HAP-1 (cell line): ENCODE measurements around the gene MEOX2.

ENCODE experiments used
- DNase-seq, 2 experiments: peaks; one replicate each; pipeline ENCODE4 v3.0.0-alpha.2; 2016 to 2020; ENCODE audit warnings: low spot score in 2 of 2
- H3K27me3 ChIP-seq: fragments of 250-450 bp; sonication (Bioruptor Pico); 2 replicates; pipeline ENCODE4 v1.5.1; 2020; ENCODE audit warnings: low read depth, mild to moderate bottlenecking, moderate library complexity
- H3K36me3 ChIP-seq: fragments of 250-450 bp; sonication (Bioruptor Pico); replicated peaks from 2 replicates; pipeline ENCODE4 v1.5.1; 2020; ENCODE audit warnings: mild to moderate bottlenecking
- H3K4me1 ChIP-seq: fragments of 250-450 bp; sonication (Bioruptor Pico); 2 replicates; pipeline ENCODE4 v1.5.1; 2020; ENCODE audit warnings: mild to moderate bottlenecking
- H3K4me3 ChIP-seq: fragments of 250-450 bp; sonication (Bioruptor Pico); 2 replicates; pipeline ENCODE4 v1.5.1; 2020; ENCODE audit warnings: mild to moderate bottlenecking, moderate library complexity
- H3K9me3 ChIP-seq: fragments of 250-450 bp; sonication (Bioruptor Pico); 2 replicates; pipeline ENCODE4 v1.5.1; 2020; ENCODE audit warnings: mild to moderate bottlenecking, moderate library complexity
- in situ Hi-C: fragments of 300-500 bp; cut with MboI; formaldehyde crosslinking; loops from 3 replicates; pipeline ENCODE4 v1.14.3; 2020; ENCODE audit warnings: low sequenced_read_pairs, inconsistent platforms, mixed read lengths

MEOX2 gene

DNA sequence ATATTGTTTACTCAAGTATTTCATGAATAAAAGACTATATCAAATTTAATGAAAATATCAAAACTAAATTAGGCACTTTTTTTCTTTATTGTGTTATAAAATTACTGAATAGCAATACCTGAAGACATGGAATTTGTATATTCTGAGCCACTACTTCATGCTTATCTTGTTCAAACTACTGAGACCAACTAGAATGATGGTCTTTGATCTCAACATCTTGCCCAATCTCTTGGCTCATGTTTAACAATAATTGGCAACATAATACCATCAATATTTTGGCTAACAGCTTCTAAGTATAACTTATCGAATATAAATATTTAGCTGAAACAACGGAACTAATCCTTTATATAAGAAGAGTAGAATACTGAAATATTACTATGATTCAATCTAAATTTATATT, 68.2 kb downstream of the MEOX2 start:
- Histone ChIP-seq H3K9me3 (no peaks in the 10 kb centered on the region), H3K36me3 (no peaks in the 10 kb centered on the region), H3K4me3 (no peak overlapping the region), H3K4me1 (peaks cover 5% of the 10 kb centered on the region; the same call in 1 of the 2 replicates), H3K27me3 (no peaks in the 10 kb centered on the region)
- DNase-seq = no peak
- in situ Hi-C loops = no loop called here

DNA sequence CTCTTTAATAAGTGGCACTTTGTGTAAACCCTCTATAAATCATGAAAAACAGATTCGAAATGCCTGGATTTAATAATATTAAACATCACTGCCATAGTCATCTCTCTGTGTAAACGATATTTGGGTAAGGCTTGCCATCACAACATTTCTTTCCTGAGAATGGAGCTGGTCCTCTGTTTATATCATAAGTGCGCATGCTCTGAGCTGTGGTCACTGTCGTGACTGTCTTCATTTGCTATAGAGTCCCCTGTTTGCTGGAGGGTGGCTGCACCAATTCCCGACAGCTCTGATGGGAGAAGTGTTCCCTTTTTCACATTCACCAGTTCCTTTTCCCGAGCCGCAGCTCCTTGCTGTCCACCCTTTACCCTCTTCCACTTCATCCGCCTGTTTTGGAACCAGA, 74.3 kb downstream of the MEOX2 start:
- Histone ChIP-seq H3K27me3 (no peaks in the 10 kb centered on the region), H3K4me3 (no peak overlapping the region), H3K36me3 (no peaks in the 10 kb centered on the region), H3K9me3 (no peaks in the 10 kb centered on the region), H3K4me1 (peaks cover 18% of the 10 kb centered on the region)
- in situ Hi-C loops = no loop called here
- no peak for DNase-seq

DNA sequence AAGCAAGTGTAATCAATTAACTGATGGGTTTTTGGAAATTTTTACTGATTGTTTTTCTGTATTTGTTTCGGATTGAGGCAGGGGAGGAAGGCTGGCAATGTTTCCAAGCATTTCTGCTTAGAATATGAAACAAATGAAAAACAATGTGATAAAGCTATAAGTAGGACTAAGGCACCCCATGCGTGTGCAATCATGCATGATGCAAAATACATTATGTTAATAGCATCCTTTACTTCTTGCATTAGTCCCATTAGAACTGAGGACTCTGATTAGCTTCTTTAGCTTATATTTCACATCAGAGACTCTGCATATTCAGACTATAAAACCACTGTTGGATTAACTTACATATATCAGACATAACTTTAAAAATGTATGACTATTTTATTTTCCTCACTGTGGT, 76.0 kb downstream of the MEOX2 start:
- Histone ChIP-seq H3K4me3 (no peak overlapping the region), H3K27me3 (no peaks in the 10 kb centered on the region), H3K36me3 (no peaks in the 10 kb centered on the region), H3K9me3 (no peaks in the 10 kb centered on the region), H3K4me1 (peaks cover 21% of the 10 kb centered on the region)
- in situ Hi-C loops = no loop called here
- no peak for DNase-seq

DNA sequence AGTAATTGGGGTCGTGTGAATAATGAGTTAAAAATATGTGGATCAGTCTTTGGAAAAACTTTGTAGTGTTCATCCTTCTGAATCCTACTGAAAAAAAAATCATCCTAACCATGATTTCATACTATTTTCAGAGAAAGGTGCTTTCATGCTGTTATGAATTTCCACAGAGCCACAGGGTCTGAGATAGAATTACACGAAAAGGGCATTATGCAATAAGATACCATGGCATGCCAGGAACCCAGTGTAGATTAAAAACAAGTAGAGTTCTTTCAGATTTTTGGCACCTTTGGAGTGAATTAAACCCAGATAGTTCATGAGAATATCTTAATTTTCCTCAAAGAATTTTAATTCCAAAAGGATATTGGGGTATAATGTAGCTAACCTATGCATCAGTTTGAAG, 77.2 kb downstream of the MEOX2 start:
- peaks cover 21% of the 10 kb centered on the region for H3K4me1 ChIP-seq
- no peak for DNase-seq
- H3K4me3 ChIP-seq = no peak overlapping the region
- no peaks in the 10 kb centered on the region for H3K36me3 ChIP-seq
- in situ Hi-C loops = no loop called here
- H3K27me3 ChIP-seq = no peaks in the 10 kb centered on the region
- no peaks in the 10 kb centered on the region for H3K9me3 ChIP-seq

DNA sequence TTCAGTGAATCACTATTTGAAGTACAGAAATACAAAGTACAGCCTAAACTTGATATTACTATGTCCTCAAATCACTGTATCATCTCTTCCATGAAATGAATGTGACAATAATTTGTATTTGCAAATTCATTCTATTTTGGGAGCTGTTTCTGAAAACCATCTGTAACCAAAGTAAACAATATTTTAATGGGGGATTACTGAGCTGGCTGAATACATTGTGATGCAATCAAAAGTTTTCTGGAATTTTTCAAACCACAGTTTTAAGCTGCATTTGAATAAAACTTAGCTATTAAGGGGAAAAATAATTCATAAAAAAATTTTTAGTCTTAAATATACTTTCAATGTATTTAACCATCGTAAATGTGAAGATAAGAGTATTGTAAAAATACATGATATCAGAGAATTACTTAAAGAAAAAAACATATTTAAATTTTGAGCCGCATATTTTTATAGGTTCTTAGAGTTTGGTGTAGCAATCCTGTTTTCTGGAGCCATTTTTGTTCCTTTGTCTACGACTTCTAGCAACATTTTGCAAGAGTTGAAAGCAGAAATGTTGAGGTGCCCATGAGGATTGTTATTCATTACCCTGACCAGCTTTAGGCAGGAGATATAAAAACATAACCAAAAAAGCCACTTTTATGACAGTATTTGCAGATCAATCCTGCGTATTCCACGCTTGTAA, 78.8 kb downstream of the MEOX2 start:
- H3K4me1 ChIP-seq = peaks cover 21% of the 10 kb centered on the region
- in situ Hi-C loops = no loop called here
- no peaks in the 10 kb centered on the region for H3K27me3 ChIP-seq

DNA sequence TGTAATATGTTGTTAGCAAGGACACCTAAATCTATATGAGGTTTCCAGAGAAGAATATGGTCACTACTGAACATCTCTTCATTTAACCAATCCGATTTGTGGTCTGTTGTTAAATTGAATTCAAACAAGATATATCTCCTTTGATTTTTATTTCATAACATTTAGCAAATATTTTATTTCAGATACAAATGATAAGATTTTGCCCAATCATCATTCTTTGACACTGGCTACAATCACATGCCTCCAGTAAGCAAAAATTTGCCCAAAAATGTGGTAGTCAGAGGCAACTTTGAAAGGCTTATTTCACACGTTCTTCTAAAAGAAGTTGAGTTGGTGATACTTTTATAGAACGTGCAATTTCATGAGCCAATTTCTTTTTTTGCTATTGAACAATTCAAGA, 79.9 kb downstream of the MEOX2 start:
- H3K4me3 ChIP-seq = no peak overlapping the region
- no peak for DNase-seq
- H3K36me3 ChIP-seq = no peaks in the 10 kb centered on the region
- H3K4me1 ChIP-seq = peaks cover 21% of the 10 kb centered on the region
- H3K27me3 ChIP-seq = no peaks in the 10 kb centered on the region
- no peaks in the 10 kb centered on the region for H3K9me3 ChIP-seq
- in situ Hi-C loops = no loop called here

More for the DNA sequence above, 78.8 kb downstream of the MEOX2 start:
- H3K4me3 ChIP-seq = peak overlapping the region; percentile 17
- no peaks in the 10 kb centered on the region for H3K36me3 ChIP-seq
- H3K9me3 ChIP-seq = no peaks in the 10 kb centered on the region
- peak in 1 of 2 experiments; percentile 74 for DNase-seq

DNA sequence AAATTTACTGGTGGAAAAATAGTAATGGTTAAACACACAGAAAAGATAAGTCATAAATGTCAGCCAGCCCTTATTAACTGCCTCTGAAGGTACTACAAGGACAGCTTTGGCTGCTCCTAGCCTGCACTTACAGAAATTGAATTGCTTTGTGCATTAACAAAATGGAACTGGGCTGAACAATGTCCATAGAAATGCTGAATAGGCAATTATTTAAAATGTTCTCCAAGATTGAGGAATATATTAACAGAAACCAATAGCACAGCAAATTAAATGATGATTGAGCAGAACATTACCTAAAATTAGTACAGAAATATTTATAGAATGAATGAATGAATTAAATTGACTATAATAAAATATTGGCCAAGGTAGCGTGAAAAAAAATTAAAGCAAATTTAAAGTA, 82.3 kb downstream of the MEOX2 start:
- no peak for DNase-seq
- Histone ChIP-seq H3K9me3 (no peaks in the 10 kb centered on the region), H3K4me1 (peaks cover 15% of the 10 kb centered on the region), H3K27me3 (no peaks in the 10 kb centered on the region), H3K36me3 (no peaks in the 10 kb centered on the region), H3K4me3 (no peak overlapping the region)
- in situ Hi-C loops = no loop called here

DNA sequence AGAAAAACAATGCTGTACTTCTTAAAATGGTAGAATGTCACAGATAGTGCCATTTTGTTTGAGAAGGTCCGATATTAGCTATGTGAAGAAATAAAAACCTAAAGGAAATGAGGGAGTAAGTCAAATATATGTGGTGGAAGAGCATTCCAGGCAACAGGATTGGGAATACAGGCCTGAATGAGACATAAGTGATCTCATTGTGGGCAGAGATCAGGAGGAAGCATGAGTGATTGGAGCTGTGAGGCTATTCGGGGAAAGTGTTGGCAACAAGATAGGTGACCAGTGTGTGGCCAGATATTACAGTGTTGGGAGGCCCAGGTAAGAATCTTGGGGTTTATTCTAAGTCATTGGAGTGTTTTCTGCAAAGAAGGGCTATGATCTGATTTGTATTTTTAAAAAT, 83.4 kb downstream of the MEOX2 start:
- in situ Hi-C loops = no loop called here
- Histone ChIP-seq H3K27me3 (no peaks in the 10 kb centered on the region), H3K9me3 (no peaks in the 10 kb centered on the region), H3K4me1 (peaks cover 12% of the 10 kb centered on the region), H3K4me3 (no peak overlapping the region), H3K36me3 (no peaks in the 10 kb centered on the region)
- DNase-seq = no peak

DNA sequence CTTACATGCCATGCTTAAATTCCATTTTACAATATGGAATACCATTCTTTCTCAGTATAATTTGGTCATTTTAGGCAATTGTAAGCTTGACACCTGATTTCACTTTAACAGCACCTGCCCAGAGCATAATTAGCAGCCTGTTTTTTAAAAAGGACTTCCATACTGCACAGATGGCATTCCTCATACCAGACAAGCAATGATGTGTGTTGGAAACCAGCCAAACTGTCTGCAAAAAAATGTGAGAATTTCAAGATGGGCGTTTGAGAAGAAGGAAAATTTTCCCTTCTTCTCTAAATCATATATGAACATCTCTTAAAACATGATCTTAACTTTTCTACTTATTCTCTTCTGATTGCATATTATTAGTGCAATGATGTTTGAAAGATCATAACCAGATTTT, 84.2 kb downstream of the MEOX2 start:
- Histone ChIP-seq H3K36me3 (no peaks in the 10 kb centered on the region), H3K27me3 (no peaks in the 10 kb centered on the region), H3K4me3 (no peak overlapping the region), H3K4me1 (peaks cover 3% of the 10 kb centered on the region), H3K9me3 (no peaks in the 10 kb centered on the region)
- in situ Hi-C loops = no loop called here
- no peak for DNase-seq

DNA sequence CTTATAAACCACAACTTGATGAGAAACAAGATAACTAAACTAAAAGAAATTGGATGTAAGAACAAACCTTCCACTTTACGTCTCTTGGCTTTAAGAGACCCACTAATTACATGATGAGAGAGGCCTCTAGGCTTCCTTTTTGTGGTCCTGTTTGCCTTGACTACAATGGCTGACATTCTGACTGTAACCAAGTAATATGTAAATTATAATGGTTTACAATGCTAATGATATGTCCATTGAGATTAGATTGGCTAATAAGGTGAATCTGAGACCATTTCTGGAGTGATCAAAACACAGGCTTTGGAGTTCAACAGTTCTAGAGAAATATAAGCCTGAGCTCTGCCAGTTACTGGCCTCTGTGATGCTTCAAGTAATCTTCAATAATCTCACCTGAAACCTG, 85.3 kb downstream of the MEOX2 start:
- Histone ChIP-seq H3K4me1 (no peaks in the 10 kb centered on the region), H3K9me3 (no peaks in the 10 kb centered on the region), H3K36me3 (no peaks in the 10 kb centered on the region), H3K27me3 (no peaks in the 10 kb centered on the region), H3K4me3 (no peak overlapping the region)
- no peak for DNase-seq
- in situ Hi-C loops = no loop called here

DNA sequence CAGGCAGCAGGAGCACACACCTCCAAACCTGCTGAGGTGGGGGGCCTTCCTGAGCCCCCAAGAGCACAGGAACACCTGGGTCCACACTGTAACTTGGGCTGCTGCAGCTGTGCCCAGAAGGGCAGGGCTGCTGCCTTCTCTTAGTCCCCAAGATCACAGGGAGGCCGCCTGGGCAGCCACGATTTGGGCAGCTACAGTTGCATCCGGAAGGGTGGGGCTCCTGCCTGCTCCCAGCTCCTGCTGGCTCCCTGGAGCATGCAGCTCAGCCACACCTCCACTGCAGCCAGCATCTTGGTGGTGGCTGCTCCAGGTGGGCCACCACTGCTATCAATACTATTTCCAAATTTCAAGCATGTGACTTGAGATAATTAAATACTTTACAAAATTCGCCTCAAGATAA, 86.2 kb downstream of the MEOX2 start:
- no peaks in the 10 kb centered on the region for H3K36me3 ChIP-seq
- no peaks in the 10 kb centered on the region for H3K27me3 ChIP-seq
- H3K4me3 ChIP-seq = no peak overlapping the region
- no peaks in the 10 kb centered on the region for H3K9me3 ChIP-seq
- no peak for DNase-seq
- no peaks in the 10 kb centered on the region for H3K4me1 ChIP-seq
- in situ Hi-C loops = no loop called here

DNA sequence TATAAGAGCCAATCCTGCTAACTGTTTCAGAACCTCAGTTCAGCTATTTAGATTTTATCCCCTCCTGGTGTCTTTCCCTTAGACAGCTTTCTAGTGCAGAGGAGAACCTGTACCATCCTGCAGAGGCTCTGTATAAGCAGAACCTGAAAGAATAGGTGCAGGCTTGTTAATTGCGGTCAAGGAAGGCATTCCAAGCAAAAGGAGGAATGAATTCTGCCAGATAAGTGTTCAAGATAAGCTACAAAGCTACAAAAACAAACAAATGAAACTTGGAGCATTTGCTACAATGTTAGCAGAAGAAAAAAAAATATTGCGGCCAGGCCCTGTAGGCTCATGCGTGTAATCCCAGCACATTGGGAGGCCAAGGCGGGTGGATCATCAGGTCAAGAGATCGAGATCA, 92.0 kb downstream of the MEOX2 start:
- no peaks in the 10 kb centered on the region for H3K9me3 ChIP-seq
- no peak overlapping the region for H3K4me3 ChIP-seq
- no peaks in the 10 kb centered on the region for H3K36me3 ChIP-seq
- no peak for DNase-seq
- H3K4me1 ChIP-seq = no peaks in the 10 kb centered on the region
- in situ Hi-C loops = no loop called here
- H3K27me3 ChIP-seq = no peaks in the 10 kb centered on the region

DNA sequence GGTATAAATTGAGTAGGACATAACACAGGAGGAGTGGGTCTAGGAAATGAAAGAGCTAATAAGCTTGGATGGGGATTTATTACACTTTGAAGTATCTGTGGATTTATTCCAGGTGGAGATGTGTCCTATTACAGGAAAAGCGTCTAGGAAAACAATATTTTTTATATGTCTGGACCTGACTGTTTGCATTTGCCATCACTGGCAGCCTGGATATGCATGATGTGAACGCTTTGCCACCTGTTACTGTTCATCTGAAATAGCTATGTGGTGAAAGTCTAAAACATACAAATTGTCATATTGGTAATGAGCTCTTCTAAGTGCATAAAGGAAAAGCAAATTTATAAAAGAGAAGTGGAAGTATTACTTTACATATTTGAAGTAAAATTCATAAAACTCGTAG, 93.1 kb downstream of the MEOX2 start:
- H3K36me3 ChIP-seq = no peaks in the 10 kb centered on the region
- H3K27me3 ChIP-seq = no peaks in the 10 kb centered on the region
- H3K4me1 ChIP-seq = peaks cover 6% of the 10 kb centered on the region
- in situ Hi-C loops = no loop called here
- no peaks in the 10 kb centered on the region for H3K9me3 ChIP-seq
- H3K4me3 ChIP-seq = no peak overlapping the region
- no peak for DNase-seq

DNA sequence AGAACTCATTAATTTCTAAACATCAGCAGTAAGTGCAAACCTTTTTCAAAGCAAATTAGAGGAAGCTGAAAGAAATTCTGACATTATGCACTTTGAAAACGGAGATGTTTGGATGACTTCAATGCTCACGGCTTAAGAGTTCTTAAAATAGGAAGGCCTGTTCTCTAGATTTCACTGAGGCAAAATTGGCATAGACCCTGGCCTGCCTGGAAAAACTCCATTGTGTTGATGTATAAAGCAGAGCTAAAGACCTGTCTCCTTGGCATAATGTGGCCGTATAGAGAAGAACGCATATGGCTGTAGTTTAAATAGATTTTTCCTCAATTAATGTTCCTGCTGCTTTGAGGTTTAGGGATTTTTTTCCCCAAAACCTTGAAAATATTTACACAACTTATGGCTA, 100.2 kb downstream of the MEOX2 start:
- Histone ChIP-seq H3K27me3 (no peaks in the 10 kb centered on the region), H3K4me3 (no peak overlapping the region), H3K9me3 (peaks cover 3% of the 10 kb centered on the region; the same call in 1 of the 2 replicates), H3K36me3 (no peaks in the 10 kb centered on the region), H3K4me1 (peaks cover 6% of the 10 kb centered on the region)
- in situ Hi-C loops = no loop called here
- no peak for DNase-seq

DNA sequence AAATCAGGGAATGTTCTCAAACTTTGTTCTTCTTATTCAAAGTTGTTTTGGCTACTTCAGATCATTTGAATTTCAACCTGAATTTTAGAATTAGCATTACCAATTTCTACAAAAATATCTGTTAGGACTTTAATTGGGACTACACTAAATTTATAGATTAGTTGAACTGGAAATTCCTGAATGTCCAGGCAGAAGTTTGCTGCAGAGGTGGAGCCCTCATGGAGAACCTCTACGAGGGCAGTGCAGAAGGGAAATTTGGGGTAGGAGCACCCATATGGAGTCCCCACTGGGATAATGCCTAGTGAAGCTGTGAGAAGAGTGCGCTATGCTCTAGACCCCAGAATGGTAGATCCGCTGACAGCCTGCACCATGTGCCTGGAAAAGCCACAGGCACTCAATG, 101.9 kb downstream of the MEOX2 start:
- peaks cover 3% of the 10 kb centered on the region; the same call in 1 of the 2 replicates for H3K9me3 ChIP-seq
- DNase-seq = no peak
- H3K4me3 ChIP-seq = no peak overlapping the region
- peaks cover 6% of the 10 kb centered on the region for H3K4me1 ChIP-seq
- H3K27me3 ChIP-seq = no peaks in the 10 kb centered on the region
- in situ Hi-C loops = no loop called here
- no peaks in the 10 kb centered on the region for H3K36me3 ChIP-seq
